Bronchial epithelial cell (primary cell): Measurements from ENCODE around the gene SLC41A2. TPM values are rescaled to one million over a fixed set of nuclear protein-coding genes. Genes with fewer than 3 reads are reported as not detected.
A peak's percentile ranks its signal among the peaks of the same experiment; 100 is the strongest.

Experiments used
- DNase-seq: peaks from one replicate; pipeline ENCODE4 v3.0.0-alpha.2; 2010; ENCODE audit warnings: low read depth
- FAIRE-seq: peaks from 2 replicates; lab custom pipeline; 2011; peaks lifted over from hg19 to GRCh38; lab: Jason Lieb, UNC
- H3K27me3 ChIP-seq: 2 replicates; pipeline ENCODE4 v1.5.1; 2011; ENCODE audit warnings: low read length; ENCODE audit not compliant: control insufficient read depth, insufficient read depth
- H3K36me3 ChIP-seq: 2 replicates; pipeline ENCODE4 v1.5.1; 2011; ENCODE audit warnings: low read length; ENCODE audit not compliant: control insufficient read depth, insufficient read depth
- H3K4me3 ChIP-seq: 2 replicates; pipeline ENCODE4 v1.5.1; 2011; ENCODE audit warnings: mild to moderate bottlenecking, low read depth, low read length, control low read depth
- total RNA-seq: library from RNA; depleted of rRNA; stranded (reverse); fragments of >200 nt; gene quantifications from 2 replicates; pipeline ENCODE4 v1.2.1, GENCODE V29; 2014
- TF ChIP-seq, protein P1 (sequence below): IDR thresholded peaks from 2 replicates; pipeline ENCODE4 v1.5.1; 2011; ENCODE audit warnings: mild to moderate bottlenecking, moderate library complexity, low read length, control low read depth, inconsistent platforms; ENCODE audit not compliant: insufficient read depth, severe bottlenecking

SLC41A2 gene
- 1.5 and 2.4 TPM in 2 replicates for total RNA-seq

DNA sequence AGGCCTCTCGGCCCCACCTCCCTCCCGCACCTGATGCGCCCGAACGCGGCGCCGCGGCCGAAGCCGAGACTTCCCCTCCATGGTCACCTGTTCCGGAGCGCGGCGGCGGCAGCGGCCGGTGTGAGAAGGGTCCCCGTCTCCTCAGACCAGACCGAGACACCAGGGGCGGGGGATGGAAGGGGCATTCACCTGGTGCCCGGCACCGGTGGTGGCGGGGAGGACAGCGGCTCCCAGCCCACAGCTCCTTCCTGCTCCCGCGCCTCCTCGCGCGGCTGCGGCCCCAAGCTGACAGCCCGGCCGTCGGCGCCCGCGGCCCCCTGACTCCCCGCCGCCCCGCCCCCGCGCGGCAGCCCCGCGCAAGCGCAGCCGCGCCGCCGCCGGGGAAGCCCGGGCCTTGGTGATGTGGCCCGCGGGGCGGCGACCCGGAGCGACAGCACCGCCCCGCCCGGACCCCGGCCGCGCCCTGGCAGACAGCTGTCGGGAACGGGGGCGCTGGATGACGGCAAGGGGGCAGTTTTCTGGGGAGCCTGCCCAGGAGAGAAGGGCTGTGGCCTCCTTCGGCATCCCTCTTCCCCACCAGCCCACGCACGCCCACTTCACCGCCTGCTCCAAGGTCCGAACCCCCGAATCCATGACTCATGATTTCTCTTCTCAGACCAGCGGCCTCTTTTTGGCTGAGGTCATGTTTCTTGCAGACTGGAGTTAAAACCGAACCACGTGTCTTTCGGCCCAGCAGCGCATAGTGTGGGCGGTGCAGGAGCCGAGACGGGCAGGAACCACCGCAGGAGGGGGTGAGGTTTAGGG is at the start of gene SLC41A2:
TSS of gene SLC41A2 (minus strand) at position 290 of the 804 bp plus-strand sequence. CDS start 29,763 bp downstream, outside the sequence.
- TF ChIP-seq, protein P1, sequence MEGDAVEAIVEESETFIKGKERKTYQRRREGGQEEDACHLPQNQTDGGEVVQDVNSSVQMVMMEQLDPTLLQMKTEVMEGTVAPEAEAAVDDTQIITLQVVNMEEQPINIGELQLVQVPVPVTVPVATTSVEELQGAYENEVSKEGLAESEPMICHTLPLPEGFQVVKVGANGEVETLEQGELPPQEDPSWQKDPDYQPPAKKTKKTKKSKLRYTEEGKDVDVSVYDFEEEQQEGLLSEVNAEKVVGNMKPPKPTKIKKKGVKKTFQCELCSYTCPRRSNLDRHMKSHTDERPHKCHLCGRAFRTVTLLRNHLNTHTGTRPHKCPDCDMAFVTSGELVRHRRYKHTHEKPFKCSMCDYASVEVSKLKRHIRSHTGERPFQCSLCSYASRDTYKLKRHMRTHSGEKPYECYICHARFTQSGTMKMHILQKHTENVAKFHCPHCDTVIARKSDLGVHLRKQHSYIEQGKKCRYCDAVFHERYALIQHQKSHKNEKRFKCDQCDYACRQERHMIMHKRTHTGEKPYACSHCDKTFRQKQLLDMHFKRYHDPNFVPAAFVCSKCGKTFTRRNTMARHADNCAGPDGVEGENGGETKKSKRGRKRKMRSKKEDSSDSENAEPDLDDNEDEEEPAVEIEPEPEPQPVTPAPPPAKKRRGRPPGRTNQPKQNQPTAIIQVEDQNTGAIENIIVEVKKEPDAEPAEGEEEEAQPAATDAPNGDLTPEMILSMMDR: no peak
- H3K4me3 ChIP-seq: peak within 1 kb of the TSS; percentile 60
- DNase-seq (peak; percentile 71), FAIRE-seq (no peak)
- H3K36me3 ChIP-seq: no peaks in the 10 kb centered on the region
- no peaks in the 10 kb centered on the region for H3K27me3 ChIP-seq

GRCh38 chr12:105001476-105001875 is 43.4 kb upstream of the SLC41A2 start:
- H3K4me3 ChIP-seq: no peak overlapping the region
- H3K27me3 ChIP-seq: no peaks in the 10 kb centered on the region
- TF ChIP-seq, protein P1: no peak
- DNase-seq: no peak
- peaks cover 5% of the 10 kb centered on the region for H3K36me3 ChIP-seq
- no peak for FAIRE-seq

- no peaks in the 10 kb centered on the region for H3K27me3 ChIP-seq
- H3K36me3 ChIP-seq: peaks cover 6% of the 10 kb centered on the region
- H3K4me3 ChIP-seq: no peak overlapping the region
- no peak for DNase-seq
- TF ChIP-seq, protein P1: no peak
- FAIRE-seq: no peak
These were observed 41.2 kb upstream of the SLC41A2 start for GRCh38 chr12:104999347-104999685.

DNA sequence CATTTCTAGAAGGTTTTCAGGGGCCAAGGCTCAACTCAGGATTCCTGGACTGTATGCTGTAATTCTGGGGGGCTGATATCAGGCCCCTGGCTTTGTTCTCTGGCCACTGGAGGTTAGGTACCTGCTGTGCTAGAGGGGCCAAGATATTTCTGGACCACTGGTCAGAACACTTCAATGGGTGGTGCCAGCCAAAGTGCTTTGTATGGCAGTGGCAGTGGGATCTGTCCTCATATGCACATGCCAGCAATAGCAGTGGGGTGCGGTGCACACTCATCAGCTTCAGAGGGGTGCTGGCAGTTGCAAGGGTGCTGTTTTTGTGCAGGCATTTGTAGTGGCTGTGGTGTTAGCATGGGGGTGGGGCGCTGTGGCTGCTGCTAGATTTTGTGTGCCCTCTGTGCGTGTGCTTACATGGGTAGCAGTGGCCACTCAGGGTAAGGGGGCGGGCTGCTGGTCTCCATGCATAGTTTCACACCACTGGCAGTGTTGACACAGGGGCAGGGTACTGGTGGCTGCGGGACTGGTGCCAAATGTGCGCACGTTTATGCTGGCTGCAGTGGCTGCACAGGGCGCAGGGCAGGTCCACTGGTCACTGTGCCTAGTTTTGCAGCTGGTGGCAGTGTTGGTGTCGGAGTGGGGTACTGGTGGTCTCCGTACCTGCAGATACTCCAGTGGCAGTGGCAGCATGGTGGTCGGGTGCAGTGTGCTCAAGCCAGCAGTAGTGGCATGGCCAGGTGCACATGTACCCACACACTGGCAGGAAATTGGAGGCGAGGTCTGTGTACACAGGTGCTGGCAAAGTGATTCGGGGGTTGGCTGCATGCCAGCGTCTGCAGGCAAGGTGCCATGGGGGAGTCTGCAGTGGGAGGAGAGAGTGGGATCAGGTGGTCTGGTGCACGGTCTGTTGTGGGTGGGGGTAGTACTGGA is 40.6 kb upstream of the SLC41A2 start:
- TF ChIP-seq, protein P1: no peak
- FAIRE-seq (no peak), DNase-seq (no peak)
- H3K27me3 ChIP-seq: no peaks in the 10 kb centered on the region
- peaks cover 6% of the 10 kb centered on the region for H3K36me3 ChIP-seq
- no peak overlapping the region for H3K4me3 ChIP-seq

GRCh38 chr12:104997541-104997940 is 39.5 kb upstream of the SLC41A2 start:
- TF ChIP-seq, protein P1: no peak
- no peak overlapping the region for H3K4me3 ChIP-seq
- DNase-seq (no peak), FAIRE-seq (no peak)
- peaks cover 8% of the 10 kb centered on the region for H3K36me3 ChIP-seq
- H3K27me3 ChIP-seq: no peaks in the 10 kb centered on the region
